Stimulated activated CD4-positive, alpha-beta T cell treated with anti-CD3 and anti-CD28 coated beads, Interleukin-2, amount 100 ng/mL, for 4 hours (primary cell): ENCODE measurements around the gene BHLHE41.

Source experiments
- DNase-seq: peaks from one replicate; pipeline ENCODE4 v3.0.0-alpha.2; 2020; ENCODE audit warnings: low read depth

Gene BHLHE41

DNA sequence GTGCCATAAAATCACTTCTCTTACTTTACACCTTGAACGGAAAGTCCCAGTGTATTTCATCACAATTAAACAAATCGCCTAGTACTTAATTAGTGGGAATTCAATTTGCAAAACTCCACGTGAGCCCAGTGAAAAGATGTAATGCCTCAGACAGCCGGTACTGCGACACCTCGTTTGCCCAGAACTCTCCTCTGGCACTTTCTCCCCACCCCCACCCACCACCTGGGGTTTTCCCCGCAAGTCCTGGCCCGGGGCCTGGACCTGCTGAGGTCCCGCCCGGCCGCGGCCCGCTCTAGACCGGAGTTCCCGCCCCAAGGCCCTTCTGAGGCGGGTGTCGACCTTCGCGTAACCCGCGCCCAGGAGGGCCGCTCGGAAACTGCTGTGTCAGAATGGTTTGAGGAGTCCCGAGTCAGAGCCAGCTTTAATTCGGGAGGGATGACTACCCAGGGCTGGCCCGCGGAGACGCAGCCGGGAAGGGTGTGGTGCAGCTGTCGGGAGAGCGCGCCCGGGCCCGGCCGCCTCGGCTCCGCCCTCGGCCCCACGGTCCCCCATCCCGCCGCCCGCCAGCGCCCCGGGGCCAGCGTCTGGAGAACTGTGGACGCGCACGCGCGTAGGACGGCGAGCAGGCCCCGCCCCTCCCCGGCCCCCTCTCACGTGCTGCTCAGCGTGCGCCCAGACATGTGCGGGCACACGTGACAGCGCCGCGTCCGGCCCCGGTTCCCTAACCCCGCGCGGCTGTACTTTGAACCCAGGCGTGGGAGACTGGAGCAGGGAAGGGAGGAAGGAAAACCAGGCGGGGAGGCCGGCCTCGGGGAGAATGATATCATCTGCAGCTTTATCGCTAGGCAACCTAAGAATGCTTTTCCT lies 10.8 kb downstream of the BHLHE41 start:
- DNase-seq: peak; percentile 76

DNA sequence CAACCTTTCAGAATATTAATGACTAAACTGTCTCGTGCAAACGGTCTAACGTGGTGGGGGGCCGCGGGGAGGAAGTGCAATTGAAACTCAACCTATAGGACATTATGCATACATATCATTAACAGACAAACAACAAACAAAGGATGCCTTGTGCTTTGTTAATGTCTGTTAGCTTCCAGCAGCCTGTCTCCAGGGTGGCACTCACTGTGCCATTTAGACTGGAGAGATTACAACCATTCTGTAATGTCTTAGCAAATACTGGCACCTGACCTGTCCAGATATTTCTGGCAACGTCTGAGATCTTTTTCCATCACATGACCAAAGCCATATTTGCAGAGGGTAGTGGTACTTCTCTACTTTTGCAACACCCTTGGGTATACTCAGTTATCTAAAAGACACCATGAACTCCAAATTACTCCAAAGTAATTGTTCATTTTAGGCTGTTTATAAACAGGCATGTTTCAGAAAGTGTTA lies 11.6 kb downstream of the BHLHE41 start:
- DNase-seq: no peak

DNA sequence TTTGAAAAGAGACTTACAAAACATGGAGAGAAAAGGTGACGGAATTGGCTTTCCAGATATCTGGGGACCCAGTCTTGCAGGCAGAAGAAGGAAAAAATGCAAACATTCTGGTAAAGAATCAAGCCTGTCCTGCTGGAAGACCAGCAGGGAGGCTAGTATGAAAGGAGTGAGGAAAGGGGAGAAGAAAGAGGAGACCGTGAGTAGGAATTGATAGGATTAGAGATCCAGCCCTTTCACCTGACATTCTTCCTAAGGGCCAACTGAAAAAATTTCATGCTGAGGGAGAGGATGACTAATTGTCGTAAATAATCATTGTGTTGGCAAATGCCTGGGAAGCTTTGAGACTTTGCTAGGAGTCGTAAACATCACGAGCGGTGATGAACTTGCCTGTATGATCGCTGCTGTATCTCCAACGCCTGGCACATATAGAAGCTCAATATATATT lies 12.1 kb downstream of the BHLHE41 start:
- no peak for DNase-seq

DNA sequence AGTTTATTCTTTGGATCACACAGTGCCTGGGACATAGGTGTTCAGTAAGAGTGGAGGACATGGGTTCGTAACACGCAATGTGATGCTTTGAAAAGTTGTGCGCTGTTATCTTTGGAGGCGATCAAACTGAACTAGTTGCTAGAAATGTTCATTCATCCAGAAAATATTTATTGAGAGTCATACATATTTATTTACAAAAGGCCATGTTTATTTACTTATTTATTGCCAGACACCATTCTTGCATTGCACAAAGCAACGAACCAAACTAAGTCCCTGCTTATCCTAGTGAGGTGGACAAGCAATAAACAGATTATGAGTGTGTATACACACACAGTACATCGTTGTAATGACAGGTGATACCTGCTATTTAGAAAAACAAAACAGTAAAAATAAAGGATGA lies 12.6 kb downstream of the BHLHE41 start:
- no peak for DNase-seq

DNA sequence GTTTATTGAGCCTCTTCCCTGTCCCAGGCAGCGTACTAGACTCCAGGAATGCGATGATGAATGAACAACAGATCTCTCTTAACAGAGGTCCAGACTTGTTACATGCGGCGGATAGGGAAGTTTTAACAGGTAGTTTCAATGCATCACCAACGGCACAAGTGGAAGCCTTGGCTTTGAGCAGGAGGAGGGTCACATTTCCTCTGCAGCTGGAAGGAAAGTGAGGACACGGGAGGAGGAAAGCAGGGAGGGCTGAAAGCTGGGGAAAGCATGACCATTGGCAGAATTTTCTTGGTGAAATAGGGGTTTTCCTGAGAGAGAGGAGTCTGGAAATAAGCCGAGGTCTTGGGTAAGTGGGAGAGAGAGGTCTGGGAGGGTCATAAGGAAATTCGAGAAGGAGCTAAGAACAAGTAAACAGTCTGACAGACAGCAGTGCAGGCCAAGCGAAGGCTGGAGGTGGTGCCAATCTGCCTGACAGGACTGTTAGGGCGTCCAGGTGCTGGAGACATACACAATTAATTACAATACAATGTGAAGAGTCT lies 15.4 kb downstream of the BHLHE41 start:
- no peak for DNase-seq

DNA sequence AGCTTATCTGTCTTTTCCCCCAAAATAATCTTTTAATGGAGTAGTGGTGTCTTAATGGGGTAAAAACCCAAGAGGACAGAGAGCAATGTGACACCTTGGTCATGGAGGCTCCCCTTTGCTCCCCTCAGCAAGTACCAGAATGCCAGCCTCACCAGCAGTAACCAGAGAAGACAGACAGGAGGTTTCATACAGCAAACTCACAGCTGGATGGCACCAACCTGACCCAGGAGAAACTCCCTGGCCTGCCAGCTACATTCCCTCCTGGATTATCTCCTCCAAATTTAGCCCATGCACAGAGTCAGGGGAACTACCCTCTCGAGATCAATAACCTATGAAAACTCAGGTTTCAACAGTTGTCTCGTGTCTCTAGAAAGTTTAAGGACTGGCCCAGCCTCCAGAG lies 15.9 kb downstream of the BHLHE41 start:
- DNase-seq: no peak

DNA sequence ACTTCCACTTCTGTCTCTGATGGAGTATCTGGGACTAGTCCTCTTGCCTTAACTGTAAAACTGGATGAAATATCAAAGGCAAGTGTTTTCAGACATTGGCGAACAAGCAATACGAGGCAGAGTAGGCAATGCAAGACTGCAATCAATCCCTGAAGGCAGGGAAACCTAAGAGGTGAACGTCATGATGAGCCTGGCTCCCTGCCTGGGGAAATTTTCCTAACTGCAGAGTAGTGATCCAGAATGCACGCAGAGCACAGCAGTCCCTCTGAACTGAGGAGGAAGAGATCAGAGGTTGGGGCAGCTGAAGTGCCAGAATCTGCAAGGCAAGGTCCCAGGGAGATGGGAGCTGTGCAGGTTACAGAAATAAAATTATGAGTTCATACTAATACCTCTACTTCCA lies 18.5 kb downstream of the BHLHE41 start:
- DNase-seq: no peak

DNA sequence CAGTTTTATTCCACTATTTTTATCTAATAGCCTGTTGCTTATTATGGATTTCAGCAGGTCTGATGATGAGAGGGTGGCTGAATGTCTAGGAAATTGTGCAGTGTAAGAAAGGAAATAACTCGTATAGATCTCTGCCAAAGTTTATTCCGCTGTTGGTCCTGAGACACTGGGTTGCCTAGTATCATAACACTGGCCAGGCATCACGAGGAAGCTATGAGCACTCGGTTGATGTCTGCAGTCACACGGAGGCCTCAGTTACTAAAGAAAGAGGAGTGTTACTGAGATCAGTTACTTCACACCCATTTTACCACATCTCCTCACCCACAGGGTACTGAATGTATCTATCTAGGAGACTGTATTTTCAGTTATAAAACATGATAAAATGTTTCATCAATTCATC lies 21.9 kb downstream of the BHLHE41 start:
- DNase-seq: no peak

DNA sequence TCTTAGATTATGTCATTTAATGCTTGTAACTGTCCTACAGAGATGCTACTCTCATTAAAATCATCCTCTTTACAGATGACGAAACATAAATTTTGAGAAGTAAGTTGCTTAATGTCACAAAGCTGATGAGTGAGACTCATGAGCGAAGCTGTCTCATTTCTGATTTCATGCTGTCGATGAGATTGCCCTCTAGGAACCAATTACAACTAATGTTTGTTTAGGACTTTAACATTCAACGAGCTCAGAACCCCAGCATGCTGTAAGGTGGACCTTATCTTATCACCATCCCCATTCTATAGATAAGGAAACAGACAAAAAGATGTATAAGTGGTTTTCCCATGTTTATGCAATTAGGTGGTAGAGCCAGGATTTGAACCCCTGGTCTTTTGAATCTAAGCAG lies 23.1 kb downstream of the BHLHE41 start:
- no peak for DNase-seq

DNA sequence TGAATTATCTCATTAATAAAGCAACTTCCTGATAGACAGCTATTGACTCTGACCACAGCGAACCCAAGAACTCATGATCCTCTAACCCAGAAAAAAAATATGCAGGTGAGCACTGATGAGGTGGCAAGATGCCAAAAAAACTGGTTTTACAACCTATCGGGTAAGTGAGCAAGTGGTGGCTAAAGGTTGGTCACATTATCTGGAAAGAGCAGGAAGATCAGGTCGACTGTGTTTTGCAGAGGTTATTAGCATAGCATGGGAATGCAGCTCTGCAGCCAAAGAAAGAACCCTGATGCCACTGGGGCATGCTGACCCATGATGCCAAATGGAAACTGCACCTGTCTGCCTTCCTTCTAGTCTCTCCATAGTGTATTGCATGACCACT lies 23.5 kb downstream of the BHLHE41 start:
- no peak for DNase-seq

DNA sequence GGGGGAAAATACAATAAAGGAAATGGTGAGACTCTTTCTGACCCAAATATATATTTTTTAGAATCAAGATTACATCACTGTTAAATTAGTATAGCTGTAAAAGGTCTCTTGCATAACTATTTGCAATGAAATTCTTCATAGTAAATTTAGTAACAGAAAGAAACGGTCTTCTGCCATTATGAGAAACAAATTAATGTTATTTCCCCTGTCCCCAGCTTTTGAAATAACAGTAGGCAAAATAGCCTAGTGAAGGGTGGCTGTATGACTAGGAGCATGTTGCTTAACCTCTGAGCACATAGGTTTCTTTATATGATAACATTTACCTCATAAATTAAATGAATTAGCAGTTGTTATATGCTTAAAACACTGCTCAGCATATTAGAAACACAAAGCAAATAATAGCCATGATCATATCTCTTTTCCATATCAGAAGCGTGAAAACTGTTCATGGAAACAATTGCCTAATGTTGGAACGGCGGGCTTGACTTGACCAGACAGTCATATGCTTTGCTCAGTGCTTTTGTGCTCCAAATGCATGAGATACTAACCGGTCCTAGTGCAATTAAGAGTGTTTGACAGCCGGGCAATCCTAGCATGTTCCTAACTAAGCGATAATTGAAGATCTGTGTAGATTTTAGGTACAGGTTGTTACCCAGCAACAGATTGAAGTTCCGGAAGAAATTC lies 24.0 kb downstream of the BHLHE41 start:
- DNase-seq: no peak

DNA sequence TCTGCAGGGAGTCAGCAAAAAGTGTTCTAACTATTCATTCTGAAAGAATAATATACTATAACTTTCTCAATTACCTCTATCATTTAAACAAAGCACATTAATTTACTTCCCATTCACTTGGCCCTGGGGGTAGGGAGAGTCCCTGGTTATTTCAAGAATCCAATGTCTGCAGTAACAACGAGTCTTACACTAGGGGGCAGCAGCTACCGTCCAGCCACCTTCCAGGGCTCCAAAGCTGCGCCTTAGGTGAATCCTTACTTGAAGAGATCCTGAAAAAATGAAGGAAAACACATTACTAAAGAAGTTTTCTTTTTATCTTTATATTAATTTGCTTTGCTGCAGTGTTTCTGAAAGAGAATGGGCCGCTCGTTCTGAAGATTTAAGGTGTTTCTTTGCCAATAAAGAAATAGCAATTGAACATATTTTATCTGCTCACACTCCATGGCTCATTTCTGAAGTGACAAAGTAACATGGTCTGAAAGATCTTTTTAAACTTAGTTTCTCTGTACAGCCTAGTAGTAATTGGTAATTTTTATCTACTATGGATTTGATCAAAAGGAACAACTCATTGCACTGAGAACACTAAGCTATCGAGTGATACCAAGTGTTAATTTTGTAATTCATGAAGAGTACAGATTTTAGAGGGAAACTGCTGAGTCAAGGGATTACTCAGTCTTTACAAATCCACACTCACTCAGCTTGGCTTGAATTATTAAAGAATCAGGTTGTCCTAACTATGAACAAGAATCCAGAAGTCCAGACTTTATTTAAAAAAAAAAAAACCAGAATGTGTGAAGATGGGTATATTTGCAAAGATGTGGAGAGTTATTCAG lies 27.6 kb downstream of the BHLHE41 start:
- peak; percentile 29 for DNase-seq

DNA sequence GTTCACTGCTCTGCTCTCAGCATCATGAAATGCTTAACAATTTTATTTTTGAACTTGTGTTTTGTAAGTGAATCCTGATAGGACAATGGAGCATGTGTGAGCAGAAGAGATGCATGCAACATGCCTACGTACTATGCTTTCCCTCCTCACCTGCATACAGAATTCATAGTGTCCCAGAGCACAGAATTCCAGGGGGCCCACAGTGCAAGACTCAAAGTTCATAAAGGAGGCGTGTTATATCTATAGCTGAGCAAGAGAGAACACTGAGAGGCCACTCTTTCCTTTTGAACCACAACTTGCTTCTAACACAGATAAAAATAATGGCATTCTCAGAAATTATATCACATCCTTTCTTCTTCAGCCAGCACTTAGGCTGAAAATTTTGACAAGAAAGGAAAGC lies 28.8 kb downstream of the BHLHE41 start:
- DNase-seq: no peak

DNA sequence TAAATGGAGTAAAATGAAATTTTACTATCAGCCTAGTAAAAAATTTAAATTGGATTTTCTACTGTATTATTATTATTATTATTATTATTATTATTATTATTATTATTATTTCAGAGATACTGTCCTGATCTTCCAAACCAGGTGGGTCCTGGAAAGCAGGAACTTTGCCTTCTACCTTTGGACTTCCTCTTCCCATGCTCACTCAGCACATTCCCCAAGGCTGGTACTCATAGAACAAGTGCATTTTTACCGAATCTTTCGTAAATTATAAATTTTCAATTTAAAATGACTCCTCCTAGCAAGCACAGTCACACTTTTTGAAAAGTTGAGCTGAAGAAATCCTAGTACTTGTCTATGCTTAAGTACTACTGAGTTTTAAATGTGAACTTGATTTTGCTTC lies 29.7 kb downstream of the BHLHE41 start:
- no peak for DNase-seq

DNA sequence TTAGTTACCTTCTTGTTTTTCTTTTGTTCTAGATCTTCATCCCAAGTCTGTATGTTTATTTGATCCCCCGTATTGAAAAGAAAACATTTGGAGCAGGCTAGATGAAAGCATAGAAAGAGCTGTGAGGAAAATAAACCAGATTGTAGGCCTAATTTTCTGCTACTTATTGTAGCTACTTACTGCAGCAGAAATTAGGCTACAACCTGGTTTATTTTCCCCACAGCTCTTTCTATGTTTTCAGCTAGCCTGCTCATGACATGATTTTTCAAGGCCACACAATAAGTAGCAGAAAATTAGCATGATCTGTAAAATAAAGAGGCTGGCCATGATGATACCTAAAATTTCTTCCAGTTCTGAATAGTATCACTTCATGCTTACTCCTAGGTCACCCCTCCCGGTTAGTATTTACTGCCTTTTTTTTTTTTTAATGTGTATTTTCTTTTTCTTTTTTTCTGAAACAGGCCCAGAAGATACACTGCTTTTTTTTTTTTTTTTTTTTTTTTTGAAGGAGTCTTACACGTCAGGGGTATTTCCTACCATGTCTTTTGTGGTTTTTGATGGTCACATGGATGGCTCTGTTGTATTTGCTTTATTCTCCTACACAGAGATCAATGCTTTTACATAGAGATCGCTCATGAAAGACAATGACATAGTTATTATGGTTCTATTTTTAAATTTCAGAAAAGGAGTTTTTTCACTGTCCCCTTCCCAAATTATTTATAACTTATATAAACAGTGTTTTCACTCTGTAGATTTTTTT lies 32.3 kb downstream of the BHLHE41 start:
- DNase-seq: no peak

DNA sequence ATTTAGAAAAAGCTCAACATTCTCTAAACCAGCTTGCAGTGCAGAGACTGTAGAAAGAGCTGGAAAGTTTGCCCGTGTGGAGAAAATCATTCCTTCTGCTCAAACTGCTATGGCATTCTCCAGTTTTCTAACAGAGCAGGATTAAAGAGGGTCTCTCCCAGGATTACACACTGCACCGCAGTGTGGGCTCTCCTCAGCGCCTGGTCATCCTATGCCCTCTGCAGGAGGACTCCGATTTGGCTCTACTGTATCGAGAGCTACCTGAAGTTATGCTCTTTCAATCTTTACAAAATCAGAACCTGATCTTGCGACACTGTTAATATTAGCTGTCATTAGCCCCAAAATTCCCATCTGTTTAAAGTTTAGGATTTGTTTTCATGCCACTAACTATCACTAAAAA lies 33.0 kb downstream of the BHLHE41 start:
- no peak for DNase-seq

DNA sequence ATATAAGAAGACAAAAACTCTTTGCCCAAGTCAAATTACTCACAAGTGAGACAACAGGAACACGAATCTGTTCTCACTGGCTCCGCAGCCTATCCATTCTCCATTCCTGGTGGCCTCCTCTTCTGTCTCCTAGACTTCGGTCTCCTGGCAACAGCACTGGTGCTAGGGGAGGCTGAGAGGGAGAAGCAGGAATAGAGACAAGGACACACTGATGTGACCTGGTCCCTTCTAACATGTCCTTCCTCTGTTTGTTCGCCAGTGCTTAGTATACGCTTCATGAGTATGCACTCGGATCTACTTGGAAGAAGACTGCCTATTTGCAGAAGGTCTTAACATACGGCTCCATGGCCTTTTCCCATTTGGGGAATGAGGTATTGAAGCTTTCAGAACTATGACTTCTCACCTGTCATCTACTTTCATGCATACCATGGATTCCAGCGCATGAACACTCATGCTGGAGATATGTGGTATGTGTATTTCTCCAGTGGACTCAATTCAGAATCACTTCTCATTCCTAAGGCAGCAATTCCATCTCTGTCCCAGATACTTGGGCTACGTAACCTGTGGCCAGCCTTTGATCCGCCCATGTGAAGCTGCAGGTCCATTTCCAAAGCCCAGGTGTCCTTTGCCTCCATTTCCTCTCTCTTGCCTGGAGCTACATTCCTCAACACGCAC lies 33.9 kb downstream of the BHLHE41 start:
- DNase-seq: no peak

DNA sequence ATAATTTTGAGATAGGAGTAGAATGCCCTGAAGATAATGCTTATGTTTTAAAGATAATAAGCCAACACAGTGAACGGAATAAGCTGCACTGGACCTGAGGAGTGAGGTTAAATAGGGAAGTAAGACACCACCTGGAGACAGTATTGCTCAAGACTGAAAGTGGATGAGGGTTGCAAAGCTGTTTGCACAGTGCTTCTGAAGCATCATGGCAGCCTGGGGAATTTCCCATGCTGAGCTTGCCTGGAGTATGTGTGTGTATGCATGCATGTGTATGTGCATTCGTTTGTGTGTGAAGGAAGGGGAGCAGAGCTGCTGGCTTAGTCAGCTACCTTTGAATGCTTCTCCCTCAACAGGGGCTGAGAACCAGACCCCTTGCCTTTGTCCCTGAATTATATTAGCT lies 35.8 kb downstream of the BHLHE41 start:
- DNase-seq: no peak

DNA sequence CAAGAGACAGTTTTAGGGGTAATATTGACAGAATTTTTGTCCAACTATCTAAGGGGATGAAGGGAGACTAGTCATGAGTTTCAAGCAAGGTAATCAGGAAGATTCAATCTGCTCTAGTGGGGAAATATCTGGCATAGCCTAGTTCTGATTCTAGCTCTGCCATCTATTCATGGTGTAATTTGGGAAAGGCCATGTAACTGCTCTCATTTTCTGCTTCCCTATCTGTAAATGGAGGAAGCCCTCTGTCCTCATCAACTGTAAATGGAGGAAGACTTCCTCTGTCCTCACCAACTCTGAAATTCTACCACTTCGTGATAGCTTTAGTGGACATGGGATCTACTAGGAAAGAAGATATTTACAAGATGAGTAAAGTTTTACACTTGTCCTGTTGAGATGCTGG lies 37.9 kb downstream of the BHLHE41 start:
- DNase-seq: no peak

DNA sequence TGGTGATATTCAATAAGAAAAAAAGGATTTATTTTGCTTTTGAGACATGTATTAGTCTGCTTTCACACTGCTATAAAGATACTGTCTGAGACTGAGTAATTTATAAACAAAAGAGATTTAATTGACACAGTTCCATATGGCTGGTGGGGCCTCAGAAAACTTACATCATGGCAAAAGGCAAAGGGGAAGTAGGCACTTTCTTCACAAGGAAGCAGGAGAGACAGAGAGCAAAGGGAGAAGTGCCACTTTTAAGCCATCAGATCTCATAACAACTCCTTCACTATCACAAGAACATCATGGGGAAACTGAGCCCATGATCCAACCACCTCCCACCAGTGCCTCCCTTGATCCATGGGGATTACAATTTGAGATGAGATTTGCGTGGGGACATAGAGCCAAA lies 43.9 kb downstream of the BHLHE41 start:
- no peak for DNase-seq
